ENCODE measurements around the gene MTRF1L.

GRCh38 chr6:152981219-152981618 is 21.3 kb downstream of the MTRF1L start:
- TF ChIP-seq EP300 (IDR thresholded peaks at IDR 0.05; ENCODE audit: borderline replicate concordance) (no peak), CEBPB (IDR thresholded peaks at IDR 0.05) (no peak)

All from Ishikawa (cell line).